A549 (cell line): Measurements from ENCODE around the gene TTN. TPM values are rescaled to one million over a fixed set of nuclear protein-coding genes. Genes with fewer than 3 reads are reported as not detected.

Experiments
- ATAC-seq, 2 experiments: fragments of 200-7000 bp in 1 of 2; fragments of >200 bp in 1 of 2; cut with Nextera tagmentation in 1 of 2; cut with Tn5 transposase in 1 of 2; 3 replicates each; pipeline versions ENCODE4 v1.8.0 to v1.9.1; 2018 to 2020; ENCODE audit warnings: mild to moderate bottlenecking in 1 of 2, moderate library complexity in 1 of 2
- CTCF ChIA-PET: fragments of 300-600 bp; sonication (Branson Sonifier 250); formaldehyde crosslinking; extraction: SDS; loops from one replicate; lab custom pipeline; 2021; ENCODE audit warnings: antibody characterized with exemption, inconsistent platforms; lab: Yijun Ruan, JAX
- POLR2A ChIA-PET: fragments of 350-600 bp; formaldehyde crosslinking; extraction: SDS; loops from one replicate; lab custom pipeline; 2021; ENCODE audit warnings: antibody characterized with exemption, inconsistent platforms; lab: Yijun Ruan, JAX
- DNase-seq, 2 experiments: peaks; one replicate each; pipeline versions ENCODE4 v3.0.0 to v3.0.0-alpha.2; 2011 to 2016; ENCODE audit warnings: low read depth in 1 of 2, low spot score in 1 of 2
- FAIRE-seq: peaks from 2 replicates; lab custom pipeline; 2011; peaks lifted over from hg19 to GRCh38; lab: Jason Lieb, UNC
- H3K27ac ChIP-seq, 2 experiments: fragments of >200 bp; sonication (Bioruptor Twin); formaldehyde crosslinking; 3 replicates each; pipeline ENCODE4 v1.5.1; 2016 to 2017
- H3K4me1 ChIP-seq: fragments of >200 bp; sonication (Bioruptor Twin); formaldehyde crosslinking; 3 replicates; pipeline ENCODE4 v1.6.1; 2016
- H3K4me2 ChIP-seq: fragments of >200 bp; sonication (Bioruptor Twin); formaldehyde crosslinking; 3 replicates; pipeline ENCODE4 v1.6.1; 2016
- H3K4me3 ChIP-seq: fragments of >200 bp; sonication (Bioruptor Twin); formaldehyde crosslinking; 3 replicates; pipeline ENCODE4 v1.5.1; 2016
- H3K9me3 ChIP-seq: fragments of >200 bp; sonication (Bioruptor Twin); formaldehyde crosslinking; 3 replicates; pipeline ENCODE4 v1.6.1; 2016
- ATOH8 ChIP-seq: fragments of 250-450 bp; sonication (Bioruptor Pico); IDR thresholded peaks from 2 replicates; pipeline ENCODE4 v1.5.0; 2020; ENCODE audit warnings: low read depth, mild to moderate bottlenecking, moderate library complexity
- CBX2 ChIP-seq: fragments of 200-600 bp; sonication (generic); IDR thresholded peaks from 2 replicates; pipeline ENCODE4 v1.6.1; 2016; ENCODE audit warnings: low read depth, mild to moderate bottlenecking, borderline replicate concordance
- CBX8 ChIP-seq: fragments of 200-600 bp; sonication (generic); IDR thresholded peaks from 2 replicates; pipeline ENCODE4 v1.6.1; 2016
- CEBPB ChIP-seq, 2 experiments: fragments of >200 bp in 1 of 2; sonication (Bioruptor Twin) in 1 of 2; formaldehyde crosslinking in 1 of 2; IDR thresholded peaks; 2 replicates each; pipeline ENCODE4 v1.6.1; 2012 to 2016
- CHD4 ChIP-seq: fragments of 200-600 bp; sonication (generic); IDR thresholded peaks from 2 replicates; pipeline ENCODE4 v1.6.1; 2016; ENCODE audit warnings: antibody characterized with exemption, mild to moderate bottlenecking, borderline replicate concordance
- EHF ChIP-seq: fragments of 250-450 bp; sonication (Bioruptor Pico); IDR thresholded peaks from 2 replicates; pipeline ENCODE4 v1.5.0; 2020; ENCODE audit warnings: mild to moderate bottlenecking
- EHMT2 ChIP-seq: fragments of 200-600 bp; sonication (generic); IDR thresholded peaks from 2 replicates; pipeline ENCODE4 v1.6.1; 2016; ENCODE audit warnings: antibody characterized with exemption, low read depth, mild to moderate bottlenecking, moderate library complexity
- ESRRA ChIP-seq: fragments of 150-350 bp; IDR thresholded peaks from 2 replicates; pipeline ENCODE4 v1.6.1; 2014; ENCODE audit warnings: mild to moderate bottlenecking, low read length, borderline replicate concordance
- FOXS1 ChIP-seq: fragments of 250-450 bp; sonication (Bioruptor Pico); IDR thresholded peaks from 2 replicates; pipeline ENCODE4 v1.5.0; 2020; ENCODE audit warnings: mild to moderate bottlenecking, moderate library complexity
- GATA3 ChIP-seq: IDR thresholded peaks from 2 replicates; pipeline ENCODE4 v1.6.1; 2012; ENCODE audit warnings: borderline replicate concordance
- HDAC2 ChIP-seq: fragments of 200-600 bp; sonication (generic); IDR thresholded peaks from 2 replicates; pipeline ENCODE4 v1.6.1; 2016
- HEYL ChIP-seq: fragments of 250-450 bp; sonication (Bioruptor Pico); IDR thresholded peaks from 2 replicates; pipeline ENCODE4 v1.8.0; 2021; ENCODE audit warnings: mild to moderate bottlenecking, moderate library complexity
- HMGXB4 ChIP-seq: fragments of 250-450 bp; sonication (Bioruptor Pico); IDR thresholded peaks from 2 replicates; pipeline ENCODE4 v1.5.0; 2021; ENCODE audit warnings: mild to moderate bottlenecking, moderate library complexity, borderline replicate concordance
- HOXB13 ChIP-seq: fragments of 250-450 bp; sonication (Bioruptor Pico); IDR thresholded peaks from 2 replicates; pipeline ENCODE4 v1.5.0; 2020; ENCODE audit warnings: low read depth, mild to moderate bottlenecking, moderate library complexity
- HOXB5 ChIP-seq: fragments of 250-450 bp; sonication (Bioruptor Pico); IDR thresholded peaks from 2 replicates; pipeline ENCODE4 v1.5.0; 2020; ENCODE audit warnings: mild to moderate bottlenecking, moderate library complexity
- KDM1A ChIP-seq: fragments of 200-600 bp; sonication (generic); IDR thresholded peaks from 2 replicates; pipeline ENCODE4 v1.6.1; 2016; ENCODE audit warnings: low read depth, mild to moderate bottlenecking
- MAFK ChIP-seq: fragments of 450-650 bp; IDR thresholded peaks from 2 replicates; pipeline ENCODE4 v1.6.1; 2014; ENCODE audit not compliant: partially characterized antibody
- MAX ChIP-seq: IDR thresholded peaks from 2 replicates; pipeline ENCODE4 v1.6.1; 2012
- MAZ ChIP-seq: fragments of 150-350 bp; IDR thresholded peaks from 2 replicates; pipeline ENCODE4 v1.6.1; 2014; ENCODE audit warnings: antibody characterized with exemption, low read depth, low read length, borderline replicate concordance
- NPAS2 ChIP-seq: fragments of 250-450 bp; sonication (Bioruptor Pico); IDR thresholded peaks from 2 replicates; pipeline ENCODE4 v1.8.0; 2022; ENCODE audit warnings: mild to moderate bottlenecking, moderate library complexity, borderline replicate concordance
- NR3C1 ChIP-seq: fragments of >200 bp; sonication (Bioruptor Twin); formaldehyde crosslinking; IDR thresholded peaks from 3 replicates; pipeline ENCODE4 v1.6.1; 2017
- PHF8 ChIP-seq: fragments of 200-600 bp; sonication (generic); IDR thresholded peaks from 2 replicates; pipeline ENCODE4 v1.6.1; 2016; ENCODE audit warnings: low read depth, mild to moderate bottlenecking, antibody characterized with exemption, moderate library complexity, borderline replicate concordance
- POLR2AphosphoS2 ChIP-seq: conservative IDR thresholded peaks from 2 replicates; pipeline ENCODE4 v1.6.1; 2012; ENCODE audit warnings: low read length, improper control_type of control experiment, inconsistent platforms
- RAD21 ChIP-seq, 2 experiments: fragments of >200 bp in 1 of 2; sonication (Bioruptor Twin) in 1 of 2; formaldehyde crosslinking in 1 of 2; IDR thresholded peaks in 1 of 2; conservative IDR thresholded peaks in 1 of 2; 2 replicates in 1 of 2; 3 replicates in 1 of 2; pipeline ENCODE4 v1.6.1; 2012 to 2018; ENCODE audit warnings: inconsistent platforms in 1 of 2
- RFX5 ChIP-seq: fragments of 450-650 bp; IDR thresholded peaks from 2 replicates; pipeline ENCODE4 v1.7.1; 2014; ENCODE audit warnings: antibody characterized with exemption, mild to moderate bottlenecking, moderate library complexity
- RNF2 ChIP-seq: fragments of 200-600 bp; sonication (generic); IDR thresholded peaks from 2 replicates; pipeline ENCODE4 v1.6.1; 2016; ENCODE audit warnings: low read depth, mild to moderate bottlenecking, antibody characterized with exemption, moderate library complexity, borderline replicate concordance
- SMC3 ChIP-seq: fragments of >200 bp; sonication (Bioruptor Twin); formaldehyde crosslinking; IDR thresholded peaks from 3 replicates; pipeline ENCODE4 v1.6.1; 2018; ENCODE audit warnings: inconsistent platforms
- SREBF2 ChIP-seq: fragments of 450-650 bp; IDR thresholded peaks from 2 replicates; pipeline ENCODE4 v1.6.1; 2014; ENCODE audit warnings: mild to moderate bottlenecking, moderate library complexity
- ZFP36 ChIP-seq: fragments of 450-650 bp; IDR thresholded peaks from 2 replicates; pipeline ENCODE4 v1.6.1; 2014; ENCODE audit warnings: borderline replicate concordance; ENCODE audit not compliant: partially characterized antibody
- ZSCAN20 ChIP-seq: fragments of 250-450 bp; sonication (Bioruptor Pico); IDR thresholded peaks from 2 replicates; pipeline ENCODE4 v1.8.0; 2022; ENCODE audit warnings: mild to moderate bottlenecking, moderate library complexity
- WGBS: methylation state at CpG from one replicate; pipeline ENCODE4 v1.1.6; 2017; ENCODE audit errors: missing lambda C conversion rate; 5-methylcytosine and 5-hydroxymethylcytosine counted together
- polyA plus RNA-seq, 4 experiments: library from polyadenylated mRNA; depleted of rRNA in 3 of 4; stranded (reverse); fragments of >200 nt; fragmentation: RNase III in 1 of 4; extraction: RNeasy Plus Mini Kit Qiagen cat#74134 plus additional on column Dnase treatment in 1 of 4; gene quantifications; 2 replicates in 3 of 4; 3 replicates in 1 of 4; pipeline ENCODE4 v1.2.3, GENCODE V29; 2011 to 2017

The TTN gene
- polyA plus RNA-seq, 2 of the 4 experiments (the other 2 are of a cell fraction), result under 0.01 TPM; not detected in 1

- Histone ChIP-seq H3K9me3 (no peaks in the 10 kb centered on the region), H3K27ac (no peak overlapping the region), H3K4me1 (no peaks in the 10 kb centered on the region), H3K4me2 (no peak overlapping the region), H3K4me3 (no peak overlapping the region)
- no peak for DNase-seq
- ChIA-PET POLR2A (no interaction called here), CTCF (interaction anchor here (0.6 kb wide), 1 partner anchor 187 kb away, joined by 3 read pairs; no protein-coding TSS in a partner anchor)
- TF ChIP-seq SMC3 (no peak), MAFK (no peak), CBX8 (no peak), MAX (no peak), CHD4 (no peak), HOXB13 (CRISPR knock-in tag) (no peak), SREBF2 (no peak), HOXB5 (no peak), RFX5 (no peak), ESRRA (no peak), HEYL (no peak), ZFP36 (no peak), GATA3 (no peak), HDAC2 (no peak), HMGXB4 (no peak)
- no peak for FAIRE-seq
- ATAC-seq, result no peak
- 4% methylated on average over 11 of the region's 11 CpGs for WGBS
These were observed 39.8 kb downstream of the TTN start for GRCh38 chr2:178767094-178768060.

- POLR2A ChIA-PET, result no interaction called here
- WGBS, result 0% methylated on average over 3 of the region's 3 CpGs
- CTCF ChIA-PET, result no interaction called here
- no peak for ATAC-seq
- FAIRE-seq, result no peak
- Histone ChIP-seq H3K9me3 (no peaks in the 10 kb centered on the region), H3K27ac (no peak overlapping the region), H3K4me2 (no peak overlapping the region), H3K4me1 (no peaks in the 10 kb centered on the region), H3K4me3 (no peak overlapping the region)
- DNase-seq, result no peak
- TF ChIP-seq RFX5, result no peak
- TF ChIP-seq NPAS2 (CRISPR knock-in tag), result no peak
- no peak for TF ChIP-seq EHF (CRISPR knock-in tag)
- TF ChIP-seq CBX2, result no peak
- TF ChIP-seq HEYL, result no peak
- no peak for TF ChIP-seq CEBPB (IDR thresholded peaks at IDR 0.05)
- no peak for TF ChIP-seq KDM1A
- TF ChIP-seq ZSCAN20, result no peak
- no peak for TF ChIP-seq NR3C1
- TF ChIP-seq MAZ, result no peak
- no peak for TF ChIP-seq RAD21 (conservative IDR thresholded peaks at IDR 0.05 in 1 of 2, IDR thresholded peaks at IDR 0.05 in 1 of 2)
- no peak for TF ChIP-seq ATOH8
- TF ChIP-seq RNF2, result no peak
- TF ChIP-seq HMGXB4, result no peak
- no peak for TF ChIP-seq PHF8
- TF ChIP-seq FOXS1, result no peak
- no peak for TF ChIP-seq POLR2AphosphoS2
- TF ChIP-seq EHMT2, result no peak
These were observed 43.1 kb downstream of the TTN start for GRCh38 chr2:178764097-178764496.
